K562 (cell line): ENCODE results near the gene MYCL. TPM values are rescaled to one million over a fixed set of nuclear protein-coding genes. Genes with fewer than 3 reads are reported as not detected.
A peak's percentile ranks its signal among the peaks of the same experiment; 100 is the strongest.

ENCODE experiments used
- ATF7 ChIP-seq: fragments of 450-650 bp; IDR thresholded peaks from 2 replicates; pipeline ENCODE4 v1.7.1; 2014; ENCODE audit warnings: mild to moderate bottlenecking, moderate library complexity
- CAMTA2 ChIP-seq: fragments of 250-450 bp; sonication (Bioruptor Pico); conservative IDR thresholded peaks from 2 replicates; pipeline ENCODE4 v1.5.1; 2022
- CEBPB ChIP-seq: fragments of 450-650 bp; IDR thresholded peaks from 2 replicates; pipeline ENCODE4 v1.6.1; 2016; ENCODE audit warnings: missing genetic modification characterization, missing compliant biosample characterization
- EP300 ChIP-seq: IDR thresholded peaks from 2 replicates; pipeline ENCODE4 v1.6.1; 2012; ENCODE audit warnings: low read length, improper control_type of control experiment
- ETS2 ChIP-seq: IDR thresholded peaks from 2 replicates; pipeline ENCODE4 v1.6.1; 2016; ENCODE audit warnings: borderline replicate concordance, missing genetic modification characterization, mild to moderate bottlenecking, moderate library complexity, missing compliant biosample characterization; ENCODE audit not compliant: poor library complexity, severe bottlenecking
- FOXM1 ChIP-seq, 2 experiments: fragments of 450-650 bp in 1 of 2; sonication (generic) in 1 of 2; formaldehyde crosslinking in 1 of 2; IDR thresholded peaks; 2 replicates each; pipeline versions ENCODE4 v1.6.1 to v1.9.0; 2017 to 2022; ENCODE audit warnings: low read depth in 2 of 2, mild to moderate bottlenecking in 2 of 2, missing genetic modification reagents in 1 of 2, moderate library complexity in 1 of 2
- JUND ChIP-seq, 2 experiments: IDR thresholded peaks; 2 replicates in 1 of 2; 3 replicates in 1 of 2; pipeline ENCODE4 v1.6.1; 2011; ENCODE audit warnings: borderline replicate concordance in 2 of 2, low read depth in 2 of 2, low read length in 2 of 2, improper control_type of control experiment in 1 of 2, missing biosample characterization in 1 of 2, missing genetic modification characterization in 1 of 2, missing genetic modification reagents in 1 of 2
- NEUROD1 ChIP-seq: fragments of 150-350 bp; IDR thresholded peaks from 2 replicates; pipeline ENCODE4 v1.6.1; 2014; ENCODE audit warnings: borderline replicate concordance, low read length, low read depth; ENCODE audit not compliant: partially characterized antibody
- NFRKB ChIP-seq: fragments of 450-650 bp; IDR thresholded peaks from 2 replicates; pipeline ENCODE4 v1.6.1; 2016; ENCODE audit warnings: low read depth
- PML ChIP-seq: IDR thresholded peaks from 2 replicates; pipeline ENCODE4 v1.6.1; 2012; ENCODE audit warnings: low read length, inconsistent platforms
- RFX5 ChIP-seq: IDR thresholded peaks from 2 replicates; pipeline ENCODE4 v1.6.1; 2011; ENCODE audit warnings: low read depth, mild to moderate bottlenecking, improper control_type of control experiment, low read length
- SMAD3 ChIP-seq: fragments of 450-650 bp; formaldehyde crosslinking; conservative IDR thresholded peaks from 2 replicates; pipeline ENCODE4 v1.4.0; 2020; ENCODE audit warnings: mild to moderate bottlenecking
- ZFX ChIP-seq: sonication (generic); formaldehyde crosslinking; IDR thresholded peaks from 2 replicates; pipeline ENCODE4 v1.8.0; 2022; ENCODE audit warnings: mild to moderate bottlenecking, missing genetic modification reagents, moderate library complexity
- polyA plus RNA-seq, 8 experiments: library from polyadenylated mRNA; depleted of rRNA in 4 of 8; stranded (reverse) in 5 of 8; unstranded in 3 of 8; fragments of >200 nt; fragmentation: Nextera tagmentation in 2 of 8; fragmentation: Illumina TruSeq in 1 of 8; extraction: Ambion mirVana in 2 of 8; extraction: Trizol in 1 of 8; gene quantifications; 2 replicates each; pipeline versions ENCODE4 v1.2.1 to v1.2.3, GENCODE V29; 2011 to 2014; ENCODE audit warnings: inconsistent platforms in 1 of 8, missing spikeins in 1 of 8
- total RNA-seq, 7 experiments: library from RNA; depleted of rRNA in 6 of 7; stranded (reverse); fragments of >200 nt in 6 of 7; fragmentation: Illumina TruSeq in 2 of 7; extraction: Trizol in 2 of 7; gene quantifications; 2 replicates each; pipeline versions ENCODE4 v1.2.1 to v1.2.3, GENCODE V29; 2011 to 2021; ENCODE audit warnings: low replicate concordance in 1 of 7
- TF ChIP-seq, protein P1 (sequence below): fragments of 450-650 bp; IDR thresholded peaks from 2 replicates; pipeline ENCODE4 v1.6.1; 2016; ENCODE audit warnings: mild to moderate bottlenecking, moderate library complexity

Gene MYCL
- total and polyA plus RNA-seq, 9 of the 15 experiments (the other 6 are each of a cell fraction or from before 2014, with no cell fraction given), result 3.5 to 22.0 (median 12.8) TPM

DNA sequence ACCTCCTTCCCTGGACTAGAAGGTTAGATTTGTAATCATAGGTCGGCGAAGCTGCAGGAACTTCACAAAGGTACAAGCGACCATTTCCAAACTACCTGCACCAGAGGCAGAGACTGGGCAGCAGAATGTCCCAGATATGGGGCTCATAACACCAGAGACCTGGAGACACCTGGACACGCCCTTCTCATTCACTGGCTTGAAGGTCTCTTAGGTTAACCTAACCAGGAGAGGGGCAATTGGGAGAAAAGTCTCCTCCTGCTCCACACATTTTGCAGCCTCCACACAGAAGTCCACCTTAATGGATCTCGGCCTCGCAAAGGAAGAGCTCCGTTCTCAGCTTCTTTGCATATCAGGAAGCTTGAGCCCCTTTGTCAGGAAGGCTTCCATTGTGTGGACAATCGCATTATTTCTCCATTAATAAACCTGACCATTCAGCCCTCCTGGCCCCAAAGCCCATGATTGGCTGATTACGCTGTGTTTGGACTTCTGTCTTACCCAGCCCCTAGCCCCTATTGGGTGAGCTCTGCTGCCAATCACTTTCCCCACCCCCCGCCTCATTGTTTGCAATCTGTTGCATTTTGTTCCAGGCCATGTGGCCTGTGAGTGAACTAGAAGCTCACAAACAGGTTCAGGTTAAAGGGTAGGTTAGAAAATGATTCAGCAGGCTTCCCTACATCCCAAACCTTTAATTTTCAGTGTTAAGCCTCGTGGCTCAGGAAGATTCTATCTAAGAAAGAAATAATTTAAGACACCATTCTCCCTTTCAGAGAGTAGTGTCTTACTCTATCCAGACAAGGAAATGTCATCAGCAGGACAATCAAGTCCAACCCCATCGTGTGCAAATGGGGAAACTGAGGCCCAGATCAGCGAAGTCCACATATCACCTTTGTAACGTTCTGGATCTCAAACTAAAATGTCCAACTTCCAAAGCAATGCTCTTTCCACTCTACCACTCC lies 2.8 kb downstream of the MYCL start (continued):
- no peak for TF ChIP-seq CAMTA2 (CRISPR knock-in tag)
- TF ChIP-seq, protein P1, sequence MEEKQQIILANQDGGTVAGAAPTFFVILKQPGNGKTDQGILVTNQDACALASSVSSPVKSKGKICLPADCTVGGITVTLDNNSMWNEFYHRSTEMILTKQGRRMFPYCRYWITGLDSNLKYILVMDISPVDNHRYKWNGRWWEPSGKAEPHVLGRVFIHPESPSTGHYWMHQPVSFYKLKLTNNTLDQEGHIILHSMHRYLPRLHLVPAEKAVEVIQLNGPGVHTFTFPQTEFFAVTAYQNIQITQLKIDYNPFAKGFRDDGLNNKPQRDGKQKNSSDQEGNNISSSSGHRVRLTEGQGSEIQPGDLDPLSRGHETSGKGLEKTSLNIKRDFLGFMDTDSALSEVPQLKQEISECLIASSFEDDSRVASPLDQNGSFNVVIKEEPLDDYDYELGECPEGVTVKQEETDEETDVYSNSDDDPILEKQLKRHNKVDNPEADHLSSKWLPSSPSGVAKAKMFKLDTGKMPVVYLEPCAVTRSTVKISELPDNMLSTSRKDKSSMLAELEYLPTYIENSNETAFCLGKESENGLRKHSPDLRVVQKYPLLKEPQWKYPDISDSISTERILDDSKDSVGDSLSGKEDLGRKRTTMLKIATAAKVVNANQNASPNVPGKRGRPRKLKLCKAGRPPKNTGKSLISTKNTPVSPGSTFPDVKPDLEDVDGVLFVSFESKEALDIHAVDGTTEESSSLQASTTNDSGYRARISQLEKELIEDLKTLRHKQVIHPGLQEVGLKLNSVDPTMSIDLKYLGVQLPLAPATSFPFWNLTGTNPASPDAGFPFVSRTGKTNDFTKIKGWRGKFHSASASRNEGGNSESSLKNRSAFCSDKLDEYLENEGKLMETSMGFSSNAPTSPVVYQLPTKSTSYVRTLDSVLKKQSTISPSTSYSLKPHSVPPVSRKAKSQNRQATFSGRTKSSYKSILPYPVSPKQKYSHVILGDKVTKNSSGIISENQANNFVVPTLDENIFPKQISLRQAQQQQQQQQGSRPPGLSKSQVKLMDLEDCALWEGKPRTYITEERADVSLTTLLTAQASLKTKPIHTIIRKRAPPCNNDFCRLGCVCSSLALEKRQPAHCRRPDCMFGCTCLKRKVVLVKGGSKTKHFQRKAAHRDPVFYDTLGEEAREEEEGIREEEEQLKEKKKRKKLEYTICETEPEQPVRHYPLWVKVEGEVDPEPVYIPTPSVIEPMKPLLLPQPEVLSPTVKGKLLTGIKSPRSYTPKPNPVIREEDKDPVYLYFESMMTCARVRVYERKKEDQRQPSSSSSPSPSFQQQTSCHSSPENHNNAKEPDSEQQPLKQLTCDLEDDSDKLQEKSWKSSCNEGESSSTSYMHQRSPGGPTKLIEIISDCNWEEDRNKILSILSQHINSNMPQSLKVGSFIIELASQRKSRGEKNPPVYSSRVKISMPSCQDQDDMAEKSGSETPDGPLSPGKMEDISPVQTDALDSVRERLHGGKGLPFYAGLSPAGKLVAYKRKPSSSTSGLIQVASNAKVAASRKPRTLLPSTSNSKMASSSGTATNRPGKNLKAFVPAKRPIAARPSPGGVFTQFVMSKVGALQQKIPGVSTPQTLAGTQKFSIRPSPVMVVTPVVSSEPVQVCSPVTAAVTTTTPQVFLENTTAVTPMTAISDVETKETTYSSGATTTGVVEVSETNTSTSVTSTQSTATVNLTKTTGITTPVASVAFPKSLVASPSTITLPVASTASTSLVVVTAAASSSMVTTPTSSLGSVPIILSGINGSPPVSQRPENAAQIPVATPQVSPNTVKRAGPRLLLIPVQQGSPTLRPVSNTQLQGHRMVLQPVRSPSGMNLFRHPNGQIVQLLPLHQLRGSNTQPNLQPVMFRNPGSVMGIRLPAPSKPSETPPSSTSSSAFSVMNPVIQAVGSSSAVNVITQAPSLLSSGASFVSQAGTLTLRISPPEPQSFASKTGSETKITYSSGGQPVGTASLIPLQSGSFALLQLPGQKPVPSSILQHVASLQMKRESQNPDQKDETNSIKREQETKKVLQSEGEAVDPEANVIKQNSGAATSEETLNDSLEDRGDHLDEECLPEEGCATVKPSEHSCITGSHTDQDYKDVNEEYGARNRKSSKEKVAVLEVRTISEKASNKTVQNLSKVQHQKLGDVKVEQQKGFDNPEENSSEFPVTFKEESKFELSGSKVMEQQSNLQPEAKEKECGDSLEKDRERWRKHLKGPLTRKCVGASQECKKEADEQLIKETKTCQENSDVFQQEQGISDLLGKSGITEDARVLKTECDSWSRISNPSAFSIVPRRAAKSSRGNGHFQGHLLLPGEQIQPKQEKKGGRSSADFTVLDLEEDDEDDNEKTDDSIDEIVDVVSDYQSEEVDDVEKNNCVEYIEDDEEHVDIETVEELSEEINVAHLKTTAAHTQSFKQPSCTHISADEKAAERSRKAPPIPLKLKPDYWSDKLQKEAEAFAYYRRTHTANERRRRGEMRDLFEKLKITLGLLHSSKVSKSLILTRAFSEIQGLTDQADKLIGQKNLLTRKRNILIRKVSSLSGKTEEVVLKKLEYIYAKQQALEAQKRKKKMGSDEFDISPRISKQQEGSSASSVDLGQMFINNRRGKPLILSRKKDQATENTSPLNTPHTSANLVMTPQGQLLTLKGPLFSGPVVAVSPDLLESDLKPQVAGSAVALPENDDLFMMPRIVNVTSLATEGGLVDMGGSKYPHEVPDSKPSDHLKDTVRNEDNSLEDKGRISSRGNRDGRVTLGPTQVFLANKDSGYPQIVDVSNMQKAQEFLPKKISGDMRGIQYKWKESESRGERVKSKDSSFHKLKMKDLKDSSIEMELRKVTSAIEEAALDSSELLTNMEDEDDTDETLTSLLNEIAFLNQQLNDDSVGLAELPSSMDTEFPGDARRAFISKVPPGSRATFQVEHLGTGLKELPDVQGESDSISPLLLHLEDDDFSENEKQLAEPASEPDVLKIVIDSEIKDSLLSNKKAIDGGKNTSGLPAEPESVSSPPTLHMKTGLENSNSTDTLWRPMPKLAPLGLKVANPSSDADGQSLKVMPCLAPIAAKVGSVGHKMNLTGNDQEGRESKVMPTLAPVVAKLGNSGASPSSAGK, result peak; percentile 96
- TF ChIP-seq NFRKB, result peak; percentile 87; the same call in 1 of the 2 replicates
- TF ChIP-seq EP300, result peak; percentile 85
- peak; percentile 59; the same call in 1 of the 2 replicates for TF ChIP-seq JUND (IDR thresholded peaks at IDR 0.05; ENCODE audit: borderline replicate concordance, low read depth, low read length)
- no peak for TF ChIP-seq JUND (tag; IDR thresholded peaks at IDR 0.05; ENCODE audit: borderline replicate concordance, low read depth, low read length)
- TF ChIP-seq RFX5, result no peak
- TF ChIP-seq SMAD3 (CRISPR knock-in tag), result 0 out of 2 replicates have a peak, but pooled peaks have one; percentile 29
- TF ChIP-seq ZFX, result peak; percentile 13; the same call in 1 of the 2 replicates
- peak; percentile 29; the same call in 1 of the 2 replicates for TF ChIP-seq FOXM1 (IDR thresholded peaks at IDR 0.05; ENCODE audit: low read depth)
- no peak for TF ChIP-seq FOXM1 (CRISPR knock-in tag; IDR thresholded peaks at IDR 0.05; ENCODE audit: low read depth)
- TF ChIP-seq CEBPB, result peak; percentile 85
- TF ChIP-seq ATF7, result peak; percentile 84; the same call in 1 of the 2 replicates
- TF ChIP-seq ETS2 (tag), result no peak
- TF ChIP-seq NEUROD1, result peak; percentile 94
- TF ChIP-seq PML, result peak; percentile 61
